ENCODE measurements around the gene KCNQ1.

Gene KCNQ1

GRCh38 chr11:2570211-2570811 lies 125.5 kb downstream of the KCNQ1 start:
- no peak for DNase-seq (ENCODE audit: low spot score)

- no peak for DNase-seq (ENCODE audit: low spot score)
Observed at GRCh38 chr11:2570841-2571597, 126.2 kb downstream of the KCNQ1 start.

GRCh38 chr11:2571598-2572281 lies 126.9 kb downstream of the KCNQ1 start:
- no peak for DNase-seq (ENCODE audit: low spot score)

GRCh38 chr11:2572491-2573239 lies 127.9 kb downstream of the KCNQ1 start:
- no peak for DNase-seq (ENCODE audit: low spot score)

DNA sequence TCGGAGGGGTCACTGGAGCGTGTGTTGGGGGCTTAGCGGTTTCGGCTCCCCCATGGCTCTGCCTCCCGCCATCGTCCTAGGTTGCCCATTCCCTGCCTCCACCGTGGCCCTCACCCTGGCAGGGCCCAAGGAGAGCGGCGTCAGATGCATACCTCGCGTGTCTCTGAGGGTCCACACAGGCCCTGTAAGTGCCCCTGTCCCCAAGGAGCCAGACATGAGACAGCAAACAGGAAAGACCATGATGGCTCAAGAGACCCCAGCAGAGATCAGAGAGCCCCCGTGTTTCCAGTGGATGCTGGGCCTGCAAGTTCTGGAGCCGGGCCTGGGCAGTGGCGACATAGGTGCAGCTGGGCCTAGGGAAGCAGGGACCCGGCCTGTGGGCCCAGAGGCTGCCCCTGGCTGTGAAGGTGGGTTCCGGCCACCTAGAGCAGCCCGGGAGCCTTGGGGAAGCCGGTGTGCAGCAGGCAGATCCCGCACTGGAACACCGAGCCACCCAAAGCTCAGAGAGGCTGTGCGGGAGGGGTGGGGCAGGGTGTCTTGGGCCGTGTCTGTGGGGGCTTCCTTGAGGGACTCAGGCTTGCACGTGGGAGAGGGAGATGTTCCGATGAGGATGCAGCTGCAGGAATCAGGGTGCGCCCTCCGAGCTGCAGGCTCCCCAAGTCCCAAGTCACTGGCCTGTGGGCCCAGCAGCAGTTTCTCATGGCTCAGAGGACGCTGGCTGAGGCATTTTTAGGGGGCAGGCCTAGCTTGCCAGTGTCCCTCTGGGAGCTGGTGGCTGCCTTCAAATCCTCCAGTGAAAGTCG lies 128.6 kb downstream of the KCNQ1 start:
- DNase-seq (ENCODE audit: low spot score) = no peak

DNA sequence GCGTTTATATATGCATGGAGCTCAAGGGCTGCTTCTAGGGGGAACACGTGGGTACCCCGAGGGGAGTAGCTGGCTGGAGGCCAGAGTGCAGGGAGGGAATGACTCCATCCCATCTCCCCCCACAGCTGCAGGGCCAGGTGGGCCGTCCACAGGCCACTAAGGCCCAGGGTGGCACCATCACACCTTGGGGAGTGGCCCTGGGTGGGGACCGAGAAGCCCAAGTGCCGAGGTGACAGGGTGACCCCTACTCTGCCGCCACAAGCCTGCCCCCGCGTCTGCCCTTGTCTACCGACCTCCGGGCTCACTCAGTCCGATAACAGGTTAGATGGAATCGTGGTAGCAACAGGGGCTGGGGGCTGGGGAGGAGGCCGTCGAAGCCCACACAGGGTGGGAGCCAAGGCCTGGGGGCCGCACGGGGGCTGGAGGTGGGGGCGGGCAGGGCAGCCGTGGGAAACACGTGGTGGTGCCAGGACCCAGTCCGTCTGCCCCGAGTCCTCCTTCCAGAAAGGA lies 129.3 kb downstream of the KCNQ1 start:
- no peak for DNase-seq (ENCODE audit: low spot score)

GRCh38 chr11:2574553-2575535 lies 130.0 kb downstream of the KCNQ1 start:
- peak; percentile 41 for DNase-seq (ENCODE audit: low spot score)

- no peak for DNase-seq (ENCODE audit: low spot score)
Observed at GRCh38 chr11:2575591-2576051, 130.8 kb downstream of the KCNQ1 start.

DNA sequence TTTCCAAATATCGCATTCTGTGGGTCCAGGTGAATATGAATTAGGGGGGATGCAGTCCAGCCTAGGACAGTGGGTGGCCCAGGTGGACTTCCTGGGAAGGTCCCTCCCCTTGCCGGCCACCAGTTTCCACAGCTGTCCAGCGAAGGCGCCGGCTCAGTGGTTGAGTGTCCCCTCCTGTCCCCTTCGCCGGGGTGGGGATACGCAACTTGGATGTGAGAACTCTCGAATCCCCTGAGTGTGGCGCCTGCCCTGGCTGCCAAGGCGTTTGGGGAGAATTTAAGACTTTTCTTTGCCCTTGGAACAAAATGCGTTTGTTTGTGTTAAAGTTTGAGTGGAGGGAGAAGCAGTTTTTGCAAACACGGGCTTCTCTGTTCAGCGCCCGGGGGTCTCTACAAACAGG lies 131.3 kb downstream of the KCNQ1 start:
- no peak for DNase-seq (ENCODE audit: low spot score)

- DNase-seq (ENCODE audit: low spot score) = no peak
Observed at GRCh38 chr11:2576549-2576948, 131.7 kb downstream of the KCNQ1 start.

DNA sequence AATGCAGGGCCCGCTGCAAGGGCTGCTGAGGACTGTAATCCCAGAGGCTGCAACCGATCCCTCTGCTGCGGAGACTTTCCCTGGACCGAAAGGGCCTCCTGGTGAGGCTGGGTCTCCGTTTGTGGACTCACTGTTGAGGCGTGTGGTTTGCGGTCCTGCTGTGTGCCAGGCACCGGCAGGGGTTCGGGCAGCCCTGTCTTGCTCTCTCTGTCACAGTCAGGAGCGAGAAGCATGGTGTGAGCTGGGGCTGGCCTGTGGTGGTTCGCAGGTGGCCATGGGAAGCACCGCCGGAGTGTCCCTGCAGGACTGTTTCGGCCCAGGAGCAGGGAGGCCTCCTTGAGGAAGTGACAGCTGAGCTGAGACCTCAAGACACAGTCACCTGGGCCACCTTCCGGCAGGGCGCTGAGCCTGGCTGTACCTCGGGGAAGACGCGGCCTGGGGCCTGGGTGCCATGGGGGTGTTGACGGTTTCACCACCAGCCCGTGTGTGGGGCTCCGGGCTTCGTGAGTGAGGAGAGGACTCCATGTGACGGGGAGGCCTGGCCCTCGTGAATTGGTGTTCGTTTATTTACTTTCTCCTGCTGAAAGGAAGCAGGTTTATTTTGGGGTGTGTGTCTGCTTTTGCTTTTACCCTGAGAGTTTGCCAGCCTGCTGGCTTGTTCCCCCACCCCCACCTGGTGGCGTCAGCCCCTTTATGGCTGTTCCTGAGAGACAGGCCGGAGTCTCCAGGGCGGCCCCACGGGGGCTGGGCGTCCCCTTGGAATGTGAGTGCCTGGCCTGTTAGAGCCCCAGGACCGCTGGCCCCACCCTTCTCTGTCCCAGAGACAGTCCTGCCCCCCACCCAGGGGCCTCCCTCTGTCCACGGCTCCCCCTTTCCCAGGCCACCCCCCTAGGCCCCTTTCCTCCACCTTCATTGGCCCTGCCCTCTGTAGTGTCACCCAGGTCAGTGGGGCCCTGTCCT lies 132.5 kb downstream of the KCNQ1 start:
- no peak for DNase-seq (ENCODE audit: low spot score)

DNA sequence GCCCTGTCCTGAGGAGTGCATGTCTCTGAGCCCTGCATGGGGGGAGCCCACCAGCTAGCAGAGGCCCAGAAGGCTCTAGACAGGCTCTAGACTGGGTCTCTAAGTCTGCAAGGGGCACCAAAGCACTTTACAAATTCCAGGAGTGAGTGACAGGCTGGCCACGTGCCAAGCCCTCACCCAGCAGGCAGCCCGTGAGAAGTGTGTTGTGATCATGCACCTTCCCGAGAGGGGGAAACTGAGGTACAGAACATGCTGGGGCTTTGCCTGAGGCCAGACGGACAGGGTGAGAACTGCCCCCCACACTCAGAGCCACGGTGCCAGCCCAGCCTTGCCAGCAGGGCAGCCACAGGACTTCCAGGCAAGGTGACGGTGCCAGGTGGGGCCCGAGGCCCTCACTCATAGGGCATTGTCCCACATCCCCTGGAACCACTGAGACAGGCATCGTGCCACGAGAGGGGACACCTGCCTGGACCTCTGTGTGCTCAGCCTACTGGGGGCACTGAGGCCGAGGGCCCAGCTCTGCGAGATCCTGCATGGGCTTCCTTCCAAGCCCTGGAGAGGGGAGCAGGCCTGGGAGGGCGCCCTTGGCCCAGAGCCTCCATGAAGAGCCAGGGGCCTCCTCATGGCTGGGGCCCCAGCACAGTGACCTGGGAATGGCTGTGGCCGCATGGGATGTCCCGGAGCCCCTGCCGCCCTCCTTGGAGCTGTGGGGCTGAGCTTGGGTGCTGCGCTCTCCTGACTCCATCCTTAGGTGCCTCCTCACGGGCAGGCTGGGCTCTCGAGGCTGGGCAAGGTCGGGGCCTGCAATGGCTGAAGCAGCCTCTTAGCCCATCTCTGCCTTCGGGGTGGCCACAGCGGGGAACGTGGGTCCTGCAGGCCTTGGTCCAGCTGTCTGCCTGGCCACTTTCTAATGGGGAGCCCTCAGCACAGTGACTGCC lies 133.5 kb downstream of the KCNQ1 start:
- DNase-seq (ENCODE audit: low spot score) = no peak

- no peak for DNase-seq (ENCODE audit: low spot score)
Observed at GRCh38 chr11:2578929-2579270, 134.1 kb downstream of the KCNQ1 start.

- DNase-seq (ENCODE audit: low spot score) = no peak
Observed at GRCh38 chr11:2579315-2580060, 134.7 kb downstream of the KCNQ1 start.

DNA sequence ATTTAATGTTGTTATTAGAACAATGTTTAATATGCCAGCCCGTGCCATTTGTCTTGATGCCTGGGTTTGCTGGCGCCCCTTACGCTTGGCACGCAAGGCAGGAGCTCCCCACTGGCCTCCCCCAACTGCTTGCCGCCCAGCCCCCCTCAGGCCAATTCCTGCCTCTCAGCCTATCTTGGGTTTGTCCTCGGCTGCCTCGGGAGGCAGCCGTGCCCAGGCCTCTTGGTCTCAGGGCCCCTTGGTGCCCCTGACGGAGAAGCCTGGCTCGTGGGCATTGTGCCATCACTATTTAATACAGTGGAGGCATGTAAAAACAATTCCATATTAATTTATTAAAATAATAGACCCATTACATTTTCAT lies 135.2 kb downstream of the KCNQ1 start:
- no peak for DNase-seq (ENCODE audit: low spot score)

DNA sequence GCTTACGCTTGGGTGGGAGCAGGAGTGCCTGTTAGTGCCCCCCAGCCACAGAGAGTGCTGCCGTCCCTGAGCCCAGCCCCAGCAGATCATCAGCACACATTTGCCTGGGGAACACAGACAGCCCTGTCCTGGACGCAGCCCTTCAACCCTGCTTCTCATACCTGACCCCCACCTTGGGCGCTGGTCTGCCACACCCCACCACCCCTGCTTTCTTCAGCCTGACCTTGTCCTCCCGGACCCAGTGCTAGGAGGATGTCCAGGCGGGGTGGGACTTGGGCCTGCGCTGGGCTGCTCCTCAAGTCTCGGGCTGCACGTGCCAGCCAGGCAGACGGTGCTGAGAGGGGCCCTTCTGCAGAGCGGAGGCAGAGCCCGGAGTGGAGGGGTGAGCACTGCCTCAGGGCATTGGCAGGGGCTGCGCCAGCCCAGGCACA lies 135.8 kb downstream of the KCNQ1 start:
- DNase-seq (ENCODE audit: low spot score) = no peak

Measured in pons (tissue), 1 donor.